Endothelial cell of umbilical vein (primary cell): ENCODE measurements around the gene HSPD1. TPM values are rescaled to one million over a fixed set of nuclear protein-coding genes. Genes with fewer than 3 reads are reported as not detected.

Experiments
- BruUV-seq: library from RNA; stranded (reverse); fragments of 400-500 nt; replicated peaks from 2 replicates; lab custom pipeline; 2021; lab: Mats Ljungman, UMichigan
- CTCF ChIA-PET: fragments of 300-600, 350-600 bp; sonication (Branson Sonifier 250); formaldehyde crosslinking; loops from one replicate; lab custom pipeline; 2021; ENCODE audit warnings: antibody characterized with exemption, inconsistent platforms; lab: Charles Lee
- POLR2A ChIA-PET: fragments of 300-600, 350-600 bp; sonication (Branson Sonifier 250); formaldehyde crosslinking; loops from one replicate; lab custom pipeline; 2021; ENCODE audit warnings: antibody characterized with exemption, inconsistent platforms; lab: Charles Lee
- DNase-seq: peaks from one replicate; pipeline ENCODE4 v3.0.0-alpha.2; 2011; ENCODE audit warnings: low read depth, low spot score
- FAIRE-seq: peaks from 2 replicates; lab custom pipeline; 2011; peaks lifted over from hg19 to GRCh38; lab: Jason Lieb, UNC
- H2AFZ ChIP-seq: 2 replicates; pipeline ENCODE4 v1.6.0; 2012; ENCODE audit warnings: low read depth, low read length, control low read depth, inconsistent platforms
- H3K27ac ChIP-seq: 2 replicates; pipeline ENCODE4 v1.5.1; 2011; ENCODE audit warnings: low read depth, mild to moderate bottlenecking, control low read depth, low read length, moderate library complexity; ENCODE audit not compliant: insufficient read depth
- H3K27me3 ChIP-seq, 2 experiments: 2 replicates each; pipeline versions ENCODE4 v1.6.0 to v1.6.1; 2011; ENCODE audit warnings: low read length in 2 of 2, mixed read lengths in 1 of 2; ENCODE audit not compliant: control insufficient read depth in 2 of 2, insufficient read depth in 2 of 2
- H3K36me3 ChIP-seq, 2 experiments: 2 replicates in 1 of 2; 3 replicates in 1 of 2; pipeline ENCODE4 v1.5.1; 2011; ENCODE audit warnings: low read length in 2 of 2, mild to moderate bottlenecking in 1 of 2, moderate library complexity in 1 of 2; ENCODE audit not compliant: control insufficient read depth in 2 of 2, insufficient read depth in 2 of 2; ENCODE audit errors: extremely low read depth in 1 of 2
- H3K4me1 ChIP-seq: 3 replicates; pipeline ENCODE4 v1.5.1; 2011; ENCODE audit warnings: mild to moderate bottlenecking, low read length; ENCODE audit not compliant: control insufficient read depth, insufficient read depth; ENCODE audit errors: extremely low read depth
- H3K4me2 ChIP-seq: 2 replicates; pipeline ENCODE4 v1.6.1; 2011; ENCODE audit warnings: low read length, control low read depth, mixed read lengths; ENCODE audit not compliant: insufficient read depth
- H3K4me3 ChIP-seq, 3 experiments: fragments of 200-600 bp in 1 of 3; sonication (generic), shearing (Covaris generic) in 1 of 3; replicated peaks in 1 of 3; 2 replicates each; pipeline ENCODE4 v1.5.1; 2011 to 2016; ENCODE audit warnings: control low read depth in 3 of 3, low read length in 3 of 3, mild to moderate bottlenecking in 2 of 3, inconsistent platforms in 1 of 3, low read depth in 1 of 3, moderate library complexity in 1 of 3; ENCODE audit not compliant: insufficient read depth in 1 of 3
- H3K79me2 ChIP-seq: 2 replicates; pipeline ENCODE4 v1.6.0; 2012; ENCODE audit warnings: low read length, inconsistent platforms; ENCODE audit not compliant: control insufficient read depth, insufficient read depth
- H3K9ac ChIP-seq: replicated peaks from 2 replicates; pipeline ENCODE3; 2011; ENCODE audit warnings: low read length, control low read depth; ENCODE audit not compliant: insufficient read depth; ENCODE audit errors: extremely low read depth
- H3K9me1 ChIP-seq: replicated peaks from 3 replicates; pipeline ENCODE4 v1.6.0; 2011; ENCODE audit warnings: mild to moderate bottlenecking, low read length; ENCODE audit not compliant: control insufficient read depth, insufficient read depth; ENCODE audit errors: extremely low read depth
- H3K9me3 ChIP-seq: replicated peaks from 2 replicates; pipeline ENCODE4 v1.5.1; 2012; ENCODE audit warnings: low read length, inconsistent platforms; ENCODE audit not compliant: control insufficient read depth, insufficient read depth
- H4K20me1 ChIP-seq: replicated peaks from 2 replicates; pipeline ENCODE3; 2011; ENCODE audit warnings: mild to moderate bottlenecking, low read length; ENCODE audit not compliant: control insufficient read depth, insufficient read depth; ENCODE audit errors: extremely low read depth
- EZH2 ChIP-seq: IDR thresholded peaks from 2 replicates; pipeline ENCODE4 v1.6.1; 2012; ENCODE audit warnings: borderline replicate concordance, low read depth, mild to moderate bottlenecking, moderate library complexity, low read length, inconsistent platforms; ENCODE audit not compliant: severe bottlenecking
- FOS ChIP-seq: IDR thresholded peaks from 2 replicates; pipeline ENCODE4 v1.6.1; 2011; ENCODE audit warnings: mild to moderate bottlenecking, low read length, moderate library complexity, borderline replicate concordance; ENCODE audit not compliant: insufficient read depth
- GATA2 ChIP-seq: IDR thresholded peaks from 2 replicates; pipeline ENCODE4 v1.7.0; 2011; ENCODE audit warnings: low read depth, mild to moderate bottlenecking, moderate library complexity, mixed read lengths, low read length; ENCODE audit not compliant: insufficient read length, insufficient read depth
- JUN ChIP-seq: IDR thresholded peaks from 2 replicates; pipeline ENCODE4 v1.6.1; 2011; ENCODE audit warnings: borderline replicate concordance, low read depth; ENCODE audit not compliant: insufficient read length, insufficient read depth
- MYC ChIP-seq: IDR thresholded peaks from one replicate; pipeline ENCODE4 v1.6.1; 2011; ENCODE audit warnings: mild to moderate bottlenecking, low read depth, low read length
- POLR2A ChIP-seq: IDR thresholded peaks from 2 replicates; pipeline ENCODE4 v1.6.1; 2012; ENCODE audit warnings: low read depth, mild to moderate bottlenecking, control low read depth, low read length
- POLR2AphosphoS5 ChIP-seq: IDR thresholded peaks from 2 replicates; pipeline ENCODE4 v1.6.1; 2012; ENCODE audit warnings: low read depth, mild to moderate bottlenecking, control low read depth, low read length, moderate library complexity; ENCODE audit not compliant: insufficient read depth
- dilution Hi-C: fragments of 300-500 bp; cut with MboI; formaldehyde crosslinking; loops from one replicate; pipeline ENCODE4 v1.15.0; 2019; ENCODE audit warnings: low sequenced_read_pairs; ENCODE audit not compliant: extremely low pct_ligation_motif_present
- intact Hi-C: fragments of 100-400 bp; cut with micrococcal nuclease; formaldehyde crosslinking; loops from one replicate; pipeline ENCODE4 v1.10.0; 2022
- polyA plus RNA-seq, 4 experiments: library from polyadenylated mRNA; depleted of rRNA in 3 of 4; stranded (reverse) in 3 of 4; unstranded in 1 of 4; fragments of >200 nt; gene quantifications; 2 replicates each; pipeline versions ENCODE4 v1.2.1 to v1.2.3, GENCODE V29; 2011 to 2012; ENCODE audit warnings: missing spikeins in 1 of 4
- total RNA-seq: library from RNA; stranded (reverse); gene quantifications from 2 replicates; pipeline ENCODE4 v1.2.3, GENCODE V29; 2021
- TF ChIP-seq, protein P1 (sequence below): IDR thresholded peaks from 2 replicates; pipeline ENCODE4 v1.6.1; 2011; ENCODE audit not compliant: insufficient read depth, insufficient read length
- TF ChIP-seq, protein P2 (sequence below), 2 donors: IDR thresholded peaks; 1 replicate in 1 of 2; 2 replicates in 1 of 2; pipeline ENCODE4 v1.5.1; 2011; ENCODE audit warnings: low read length in 2 of 2, mild to moderate bottlenecking in 2 of 2, moderate library complexity in 2 of 2, control low read depth in 1 of 2, inconsistent platforms in 1 of 2, low read depth in 1 of 2; ENCODE audit not compliant: insufficient read depth in 1 of 2; ENCODE audit errors: extremely low read depth in 1 of 2

The HSPD1 gene
- total and polyA plus RNA-seq, 2 donors (not counting 3 experiments of a cell fraction or from before 2014, with no cell fraction given) = 73.2 to 337 TPM

DNA sequence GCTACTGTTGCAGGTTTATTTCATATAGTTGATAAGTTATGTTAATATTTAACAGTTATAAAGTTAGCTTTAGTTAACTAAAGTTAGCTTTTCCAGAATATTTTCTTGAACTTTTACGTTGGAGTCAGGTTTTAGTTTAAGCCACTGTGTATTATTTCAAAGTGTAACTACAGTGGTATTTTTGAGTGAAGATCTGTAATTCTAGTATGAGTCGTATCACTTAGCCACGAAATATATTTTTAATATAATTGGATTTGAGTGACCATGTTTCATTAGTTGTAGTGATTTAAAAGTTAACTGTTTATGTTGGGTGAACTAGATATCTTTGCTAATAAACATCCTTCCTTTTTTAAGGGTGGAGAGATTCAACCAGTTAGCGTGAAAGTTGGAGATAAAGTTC lies 3.0 kb upstream of the HSPD1 start:
- FAIRE-seq = no peak
- BruUV-seq = no TSS peak
- POLR2A ChIA-PET = interaction anchor here (1.2 kb wide), 1 partner anchor 13 kb away, joined by 5 read pairs; the partner anchor contains the start of gene MOB4

More for the DNA sequence above, 3.0 kb upstream of the HSPD1 start:
- CTCF ChIA-PET = interaction anchor here (1.3 kb wide), 2 partner anchors 11 to 97 kb away, joined by 3 read pairs; no protein-coding TSS in a partner anchor
- Histone ChIP-seq H3K79me2 (peaks cover 47% of the 10 kb centered on the region), H3K27ac (no peak overlapping the region), H3K27me3 (no peaks in the 10 kb centered on the region), H3K9me1 (no peaks in the 10 kb centered on the region), H3K9me3 (no peaks in the 10 kb centered on the region), H3K9ac (no peak overlapping the region), H3K36me3 (peaks cover 4% of the 10 kb centered on the region in 2 experiments), H3K4me2 (peak overlapping the region; percentile 74), H3K4me1 (peaks cover 24% of the 10 kb centered on the region), H3K4me3 (no peak overlapping the region), H4K20me1 (no peaks in the 10 kb centered on the region), H2AFZ (no peak overlapping the region)
- TF ChIP-seq, protein P1, sequence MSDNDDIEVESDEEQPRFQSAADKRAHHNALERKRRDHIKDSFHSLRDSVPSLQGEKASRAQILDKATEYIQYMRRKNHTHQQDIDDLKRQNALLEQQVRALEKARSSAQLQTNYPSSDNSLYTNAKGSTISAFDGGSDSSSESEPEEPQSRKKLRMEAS = no peak
- TF ChIP-seq GATA2 = no peak
- TF ChIP-seq EZH2 = no peak
- no peak for TF ChIP-seq FOS
- TF ChIP-seq JUN = no peak
- TF ChIP-seq POLR2A = no peak
- TF ChIP-seq POLR2AphosphoS5 = no peak
- TF ChIP-seq MYC = no peak
- TF ChIP-seq, protein P2, sequence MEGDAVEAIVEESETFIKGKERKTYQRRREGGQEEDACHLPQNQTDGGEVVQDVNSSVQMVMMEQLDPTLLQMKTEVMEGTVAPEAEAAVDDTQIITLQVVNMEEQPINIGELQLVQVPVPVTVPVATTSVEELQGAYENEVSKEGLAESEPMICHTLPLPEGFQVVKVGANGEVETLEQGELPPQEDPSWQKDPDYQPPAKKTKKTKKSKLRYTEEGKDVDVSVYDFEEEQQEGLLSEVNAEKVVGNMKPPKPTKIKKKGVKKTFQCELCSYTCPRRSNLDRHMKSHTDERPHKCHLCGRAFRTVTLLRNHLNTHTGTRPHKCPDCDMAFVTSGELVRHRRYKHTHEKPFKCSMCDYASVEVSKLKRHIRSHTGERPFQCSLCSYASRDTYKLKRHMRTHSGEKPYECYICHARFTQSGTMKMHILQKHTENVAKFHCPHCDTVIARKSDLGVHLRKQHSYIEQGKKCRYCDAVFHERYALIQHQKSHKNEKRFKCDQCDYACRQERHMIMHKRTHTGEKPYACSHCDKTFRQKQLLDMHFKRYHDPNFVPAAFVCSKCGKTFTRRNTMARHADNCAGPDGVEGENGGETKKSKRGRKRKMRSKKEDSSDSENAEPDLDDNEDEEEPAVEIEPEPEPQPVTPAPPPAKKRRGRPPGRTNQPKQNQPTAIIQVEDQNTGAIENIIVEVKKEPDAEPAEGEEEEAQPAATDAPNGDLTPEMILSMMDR (IDR thresholded peaks at IDR 0.05; ENCODE audit: extremely low read depth in 1 of 2, insufficient read depth in 1 of 2, low read depth in 1 of 2, low read length in 2 of 2) = no peak
- intact Hi-C loops = loop anchor here (5.0 kb wide), 1 partner anchor 55 kb away; no protein-coding TSS in a partner anchor
- dilution Hi-C loops = no loop called here
- no peak for DNase-seq
